K562 (cell line): ENCODE data around the gene MPL. TPM values are rescaled to one million over a fixed set of nuclear protein-coding genes. Genes with fewer than 3 reads are reported as not detected.

ENCODE experiments used
- BMI1 ChIP-seq: fragments of 150-350 bp; IDR thresholded peaks from 2 replicates; pipeline ENCODE4 v1.6.1; 2014; ENCODE audit warnings: low read length
- CBX5 ChIP-seq: IDR thresholded peaks from 2 replicates; pipeline ENCODE4 v1.6.1; 2014; ENCODE audit warnings: low read depth, borderline replicate concordance
- CSDE1 ChIP-seq, 2 experiments: fragments of 450-650 bp; IDR thresholded peaks; 2 replicates each; pipeline ENCODE4 v1.6.1; 2016; ENCODE audit warnings: mild to moderate bottlenecking in 1 of 2
- CTBP1 ChIP-seq: fragments of 450-650 bp; IDR thresholded peaks from 2 replicates; pipeline ENCODE4 v1.6.1; 2016; ENCODE audit warnings: borderline replicate concordance
- ETS2 ChIP-seq: IDR thresholded peaks from 2 replicates; pipeline ENCODE4 v1.6.1; 2016; ENCODE audit warnings: borderline replicate concordance, missing genetic modification characterization, mild to moderate bottlenecking, moderate library complexity, missing compliant biosample characterization; ENCODE audit not compliant: poor library complexity, severe bottlenecking
- HNRNPH1 ChIP-seq: fragments of 200-400 bp; formaldehyde crosslinking; optimal IDR thresholded peaks from 2 replicates; pipeline ENCODE3; 2017; ENCODE audit warnings: low read depth, mild to moderate bottlenecking, low read length, moderate library complexity
- MBD2 ChIP-seq: sonication (generic); IDR thresholded peaks from 2 replicates; pipeline ENCODE4 v1.6.1; 2016; ENCODE audit warnings: low read depth, borderline replicate concordance
- PHF8 ChIP-seq: fragments of 200-600 bp; sonication (generic); IDR thresholded peaks from 2 replicates; pipeline ENCODE4 v1.6.1; 2012; ENCODE audit warnings: mixed run types, mild to moderate bottlenecking, inconsistent platforms, low read length, moderate library complexity, borderline replicate concordance
- POLR3G ChIP-seq: IDR thresholded peaks from 2 replicates; pipeline ENCODE4 v1.6.1; 2011; ENCODE audit not compliant: insufficient read length, insufficient replicate concordance; ENCODE audit errors: extremely low read depth
- PURB ChIP-seq: sonication (generic); formaldehyde crosslinking; IDR thresholded peaks from 2 replicates; pipeline ENCODE4 v1.9.0; 2021; ENCODE audit warnings: low read depth, mild to moderate bottlenecking, missing genetic modification reagents
- RNF2 ChIP-seq: sonication (generic); IDR thresholded peaks from 2 replicates; pipeline ENCODE4 v1.6.1; 2016
- SMAD1 ChIP-seq: fragments of 150-350 bp; IDR thresholded peaks from 2 replicates; pipeline ENCODE4 v1.6.1; 2014; ENCODE audit warnings: low read length, low read depth; ENCODE audit not compliant: partially characterized antibody
- ZNF507 ChIP-seq: conservative IDR thresholded peaks from 2 replicates; pipeline ENCODE4 v1.6.1; 2017; ENCODE audit warnings: missing genetic modification characterization, missing compliant biosample characterization
- ZNF75A ChIP-seq: fragments of 450-650 bp; formaldehyde crosslinking; IDR thresholded peaks from 2 replicates; pipeline ENCODE4 v1.4.0; 2020; ENCODE audit warnings: mild to moderate bottlenecking
- polyA plus RNA-seq, 8 experiments: library from polyadenylated mRNA; depleted of rRNA in 4 of 8; stranded (reverse) in 5 of 8; unstranded in 3 of 8; fragments of >200 nt; fragmentation: Nextera tagmentation in 2 of 8; fragmentation: Illumina TruSeq in 1 of 8; extraction: Ambion mirVana in 2 of 8; extraction: Trizol in 1 of 8; gene quantifications; 2 replicates each; pipeline versions ENCODE4 v1.2.1 to v1.2.3, GENCODE V29; 2011 to 2014; ENCODE audit warnings: inconsistent platforms in 1 of 8, missing spikeins in 1 of 8
- total RNA-seq, 7 experiments: library from RNA; depleted of rRNA in 6 of 7; stranded (reverse); fragments of >200 nt in 6 of 7; fragmentation: Illumina TruSeq in 2 of 7; extraction: Trizol in 2 of 7; gene quantifications; 2 replicates each; pipeline versions ENCODE4 v1.2.1 to v1.2.3, GENCODE V29; 2011 to 2021; ENCODE audit warnings: low replicate concordance in 1 of 7
- TF ChIP-seq, protein P1 (sequence below): fragments of 150-350 bp; IDR thresholded peaks from 2 replicates; pipeline ENCODE4 v1.6.1; 2014; ENCODE audit warnings: low read depth, mild to moderate bottlenecking, low read length, borderline replicate concordance
- TF ChIP-seq, protein P2 (sequence below), 2 experiments: fragments of 450-650 bp; IDR thresholded peaks; 2 replicates each; pipeline ENCODE4 v1.6.1; 2016; ENCODE audit warnings: mild to moderate bottlenecking in 2 of 2, borderline replicate concordance in 1 of 2, low read depth in 1 of 2, moderate library complexity in 1 of 2

MPL gene
- total and polyA plus RNA-seq, 9 of the 15 experiments (the other 6 are each of a cell fraction or from before 2014, with no cell fraction given): not detected

DNA sequence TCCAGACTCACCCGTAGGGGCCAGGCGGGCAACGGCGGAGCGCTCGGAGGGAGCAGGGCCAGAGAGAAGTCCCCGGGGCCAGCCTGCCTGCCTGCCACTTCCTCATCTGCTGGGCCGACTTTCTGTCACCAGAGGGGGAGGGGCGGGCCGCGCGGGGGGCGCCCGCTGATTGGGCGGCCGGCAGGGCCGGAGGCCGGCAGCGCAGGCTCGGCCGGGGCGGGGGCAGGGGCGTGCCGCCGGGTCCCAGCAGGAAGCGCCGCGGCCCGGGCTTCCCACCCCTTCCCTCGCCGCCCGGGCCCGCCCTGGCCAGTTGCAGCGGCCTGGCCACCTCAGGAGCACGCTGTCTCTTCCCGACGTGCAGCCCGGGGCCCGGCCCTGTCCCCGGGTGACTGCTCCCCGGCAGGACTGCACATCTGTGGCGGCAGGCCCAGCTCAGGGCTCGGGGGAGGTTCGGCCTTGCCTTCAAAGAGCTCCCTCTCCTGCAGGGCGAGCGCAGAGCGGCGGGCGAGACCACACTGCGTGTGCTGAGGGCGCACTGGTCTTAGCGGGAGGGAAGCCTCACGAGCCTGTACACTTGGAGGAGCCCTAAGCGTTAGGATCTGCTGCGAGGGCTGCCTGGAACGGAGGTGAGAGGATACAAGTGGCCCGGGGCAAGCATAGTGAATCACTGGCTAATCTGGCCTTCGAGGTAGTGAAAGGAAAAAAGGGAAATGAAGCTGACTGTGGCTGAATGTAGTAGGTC is 30.5 kb downstream of the MPL start, which contains the start of gene ELOVL1 (continued):
- TF ChIP-seq ZNF507 (no peak), PHF8 (peak; percentile 95; the same call in 1 of the 2 replicates), RNF2 (peak; percentile 89), ETS2 (tag) (no peak), PURB (CRISPR knock-in tag) (no peak), ZNF75A (CRISPR knock-in tag) (no peak), CBX5 (no peak), BMI1 (no peak), POLR3G (no peak), CSDE1 (IDR thresholded peaks at IDR 0.05) (no peak), HNRNPH1 (no peak), MBD2 (no peak; the same call in 1 of the 2 replicates), SMAD1 (no peak), CTBP1 (peak; percentile 94)
- TF ChIP-seq, protein P1, sequence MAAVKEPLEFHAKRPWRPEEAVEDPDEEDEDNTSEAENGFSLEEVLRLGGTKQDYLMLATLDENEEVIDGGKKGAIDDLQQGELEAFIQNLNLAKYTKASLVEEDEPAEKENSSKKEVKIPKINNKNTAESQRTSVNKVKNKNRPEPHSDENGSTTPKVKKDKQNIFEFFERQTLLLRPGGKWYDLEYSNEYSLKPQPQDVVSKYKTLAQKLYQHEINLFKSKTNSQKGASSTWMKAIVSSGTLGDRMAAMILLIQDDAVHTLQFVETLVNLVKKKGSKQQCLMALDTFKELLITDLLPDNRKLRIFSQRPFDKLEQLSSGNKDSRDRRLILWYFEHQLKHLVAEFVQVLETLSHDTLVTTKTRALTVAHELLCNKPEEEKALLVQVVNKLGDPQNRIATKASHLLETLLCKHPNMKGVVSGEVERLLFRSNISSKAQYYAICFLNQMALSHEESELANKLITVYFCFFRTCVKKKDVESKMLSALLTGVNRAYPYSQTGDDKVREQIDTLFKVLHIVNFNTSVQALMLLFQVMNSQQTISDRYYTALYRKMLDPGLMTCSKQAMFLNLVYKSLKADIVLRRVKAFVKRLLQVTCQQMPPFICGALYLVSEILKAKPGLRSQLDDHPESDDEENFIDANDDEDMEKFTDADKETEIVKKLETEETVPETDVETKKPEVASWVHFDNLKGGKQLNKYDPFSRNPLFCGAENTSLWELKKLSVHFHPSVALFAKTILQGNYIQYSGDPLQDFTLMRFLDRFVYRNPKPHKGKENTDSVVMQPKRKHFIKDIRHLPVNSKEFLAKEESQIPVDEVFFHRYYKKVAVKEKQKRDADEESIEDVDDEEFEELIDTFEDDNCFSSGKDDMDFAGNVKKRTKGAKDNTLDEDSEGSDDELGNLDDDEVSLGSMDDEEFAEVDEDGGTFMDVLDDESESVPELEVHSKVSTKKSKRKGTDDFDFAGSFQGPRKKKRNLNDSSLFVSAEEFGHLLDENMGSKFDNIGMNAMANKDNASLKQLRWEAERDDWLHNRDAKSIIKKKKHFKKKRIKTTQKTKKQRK: no peak
- TF ChIP-seq, protein P2, sequence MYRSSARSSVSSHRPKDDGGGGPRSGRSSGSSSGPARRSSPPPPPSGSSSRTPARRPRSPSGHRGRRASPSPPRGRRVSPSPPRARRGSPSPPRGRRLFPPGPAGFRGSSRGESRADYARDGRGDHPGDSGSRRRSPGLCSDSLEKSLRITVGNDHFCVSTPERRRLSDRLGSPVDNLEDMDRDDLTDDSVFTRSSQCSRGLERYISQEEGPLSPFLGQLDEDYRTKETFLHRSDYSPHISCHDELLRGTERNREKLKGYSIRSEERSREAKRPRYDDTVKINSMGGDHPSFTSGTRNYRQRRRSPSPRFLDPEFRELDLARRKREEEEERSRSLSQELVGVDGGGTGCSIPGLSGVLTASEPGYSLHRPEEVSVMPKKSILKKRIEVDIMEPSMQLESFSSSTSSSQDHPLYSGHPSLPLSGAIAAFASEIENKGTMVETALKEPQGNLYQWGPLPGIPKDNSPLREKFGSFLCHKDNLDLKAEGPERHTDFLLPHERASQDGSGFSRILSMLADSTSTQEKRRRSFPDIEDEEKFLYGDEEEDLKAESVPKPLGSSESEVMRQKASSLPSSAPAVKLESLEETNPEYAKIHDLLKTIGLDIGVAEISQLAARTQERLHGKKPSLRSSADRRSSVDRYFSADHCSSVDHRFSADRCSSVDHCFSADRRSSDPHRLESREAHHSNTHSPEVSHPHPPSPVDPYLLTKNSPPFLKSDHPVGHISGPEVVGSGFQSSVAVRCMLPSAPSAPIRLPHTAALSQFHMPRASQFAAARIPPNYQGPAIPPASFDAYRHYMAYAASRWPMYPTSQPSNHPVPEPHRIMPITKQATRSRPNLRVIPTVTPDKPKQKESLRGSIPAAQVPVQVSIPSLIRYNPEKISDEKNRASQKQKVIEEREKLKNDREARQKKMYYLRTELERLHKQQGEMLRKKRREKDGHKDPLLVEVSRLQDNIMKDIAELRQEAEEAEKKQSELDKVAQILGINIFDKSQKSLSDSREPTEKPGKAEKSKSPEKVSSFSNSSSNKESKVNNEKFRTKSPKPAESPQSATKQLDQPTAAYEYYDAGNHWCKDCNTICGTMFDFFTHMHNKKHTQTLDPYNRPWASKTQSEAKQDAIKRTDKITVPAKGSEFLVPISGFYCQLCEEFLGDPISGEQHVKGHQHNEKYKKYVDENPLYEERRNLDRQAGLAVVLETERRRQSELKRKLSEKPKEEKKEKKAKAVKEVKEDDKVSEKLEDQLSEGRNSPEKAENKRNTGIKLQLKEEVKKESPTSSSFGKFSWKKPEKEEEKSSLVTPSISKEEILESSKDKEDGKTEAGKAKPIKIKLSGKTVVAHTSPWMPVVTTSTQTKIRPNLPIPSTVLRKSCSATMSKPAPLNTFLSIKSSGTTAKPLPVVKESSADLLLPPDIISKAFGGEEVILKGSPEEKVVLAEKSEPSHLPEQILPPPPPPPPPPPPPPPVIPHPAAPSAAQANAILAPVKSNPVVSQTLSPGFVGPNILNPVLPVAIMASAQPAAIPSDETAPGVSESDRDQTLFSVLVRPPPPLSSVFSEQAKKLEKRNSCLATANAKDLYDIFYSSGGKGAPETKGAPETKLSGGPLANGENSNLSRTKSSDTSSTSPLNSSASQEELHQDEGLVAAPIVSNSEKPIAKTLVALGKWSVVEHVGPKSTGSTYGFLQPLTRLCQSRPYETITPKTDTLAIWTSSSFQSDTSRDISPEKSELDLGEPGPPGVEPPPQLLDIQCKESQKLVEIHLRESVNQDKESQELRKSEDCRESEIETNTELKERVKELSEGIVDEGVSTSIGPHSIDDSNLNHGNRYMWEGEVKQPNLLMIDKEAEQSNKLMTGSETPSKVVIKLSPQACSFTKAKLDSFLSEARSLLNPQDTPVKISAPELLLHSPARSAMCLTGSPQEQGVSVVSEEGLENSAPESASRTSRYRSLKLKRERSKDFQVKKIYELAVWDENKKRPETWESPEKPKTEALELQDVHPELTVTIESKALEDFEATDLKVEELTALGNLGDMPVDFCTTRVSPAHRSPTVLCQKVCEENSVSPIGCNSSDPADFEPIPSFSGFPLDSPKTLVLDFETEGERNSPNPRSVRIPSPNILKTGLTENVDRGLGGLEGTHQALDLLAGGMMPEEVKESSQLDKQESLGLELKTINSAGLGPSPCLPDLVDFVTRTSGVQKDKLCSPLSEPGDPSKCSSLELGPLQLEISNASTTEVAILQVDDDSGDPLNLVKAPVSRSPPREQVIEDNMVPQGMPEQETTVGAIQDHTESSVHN (IDR thresholded peaks at IDR 0.05; ENCODE audit: borderline replicate concordance in 1 of 2, low read depth in 1 of 2): no peak
